IMR-90 (cell line): ENCODE results near the gene VSIG4. TPM values are rescaled to one million over a fixed set of nuclear protein-coding genes. Genes with fewer than 3 reads are reported as not detected.
A peak's percentile ranks its signal among the peaks of the same experiment; 100 is the strongest.

Source experiments
- ATAC-seq: fragments of 200-7000 bp; cut with Tn5 transposase; 2 replicates; pipeline ENCODE4 v1.9.1; 2020; ENCODE audit warnings: low read depth, mild to moderate bottlenecking, moderate library complexity
- BruUV-seq: library from RNA; stranded (reverse); fragments of 400-500 nt; replicated peaks from 2 replicates; lab custom pipeline; 2021; lab: Mats Ljungman, UMichigan
- CTCF ChIA-PET: fragments of 300-600 bp; formaldehyde crosslinking; extraction: SDS; loops from one replicate; lab custom pipeline; 2021; ENCODE audit warnings: antibody characterized with exemption; lab: Yijun Ruan, JAX
- POLR2A ChIA-PET: fragments of 300-600 bp; sonication (Branson Sonifier 250); formaldehyde crosslinking; loops from one replicate; lab custom pipeline; 2022; ENCODE audit warnings: antibody characterized with exemption; ENCODE audit not compliant: unreplicated experiment; lab: Charles Lee
- DNase-seq: peaks from one replicate; pipeline ENCODE4 v3.0.0; 2013
- H2AFZ ChIP-seq: replicated peaks from 2 replicates; pipeline ENCODE3; 2013; ENCODE audit warnings: low read length, mild to moderate bottlenecking; ENCODE audit not compliant: poor library complexity
- H2AK5ac ChIP-seq: 2 replicates; pipeline ENCODE4 v1.6.1; 2013; ENCODE audit warnings: low read depth, low read length, inconsistent platforms
- H2AK9ac ChIP-seq: replicated peaks from 2 replicates; pipeline ENCODE3; 2013; ENCODE audit warnings: mild to moderate bottlenecking, low read depth, low read length, moderate library complexity; ENCODE audit not compliant: poor library complexity
- H2BK120ac ChIP-seq: 2 replicates; pipeline ENCODE4 v1.6.1; 2013; ENCODE audit warnings: low read depth, low read length, inconsistent platforms
- H2BK15ac ChIP-seq: 3 replicates; pipeline ENCODE4 v1.6.1; 2013; ENCODE audit warnings: low read depth, low read length, inconsistent platforms
- H2BK20ac ChIP-seq: 2 replicates; pipeline ENCODE4 v1.6.1; 2013; ENCODE audit warnings: low read depth, mild to moderate bottlenecking, inconsistent platforms, low read length, moderate library complexity
- H2BK5ac ChIP-seq: 2 replicates; pipeline ENCODE4 v1.6.1; 2013; ENCODE audit warnings: mild to moderate bottlenecking, low read depth, low read length, inconsistent platforms; ENCODE audit not compliant: poor library complexity, severe bottlenecking
- H3K14ac ChIP-seq: replicated peaks from 2 replicates; pipeline ENCODE4 v1.6.1; 2013; ENCODE audit warnings: low read depth, low read length, inconsistent platforms
- H3K18ac ChIP-seq: 2 replicates; pipeline ENCODE4 v1.6.1; 2013; ENCODE audit warnings: low read depth, low read length, control low read depth
- H3K23ac ChIP-seq: 2 replicates; pipeline ENCODE4 v1.6.1; 2013; ENCODE audit warnings: low read depth, low read length, inconsistent platforms
- H3K27ac ChIP-seq: 2 replicates; pipeline ENCODE4 v1.5.1; 2013; ENCODE audit warnings: mild to moderate bottlenecking, control low read depth, low read length; ENCODE audit not compliant: insufficient read depth
- H3K27me3 ChIP-seq: 2 replicates; pipeline ENCODE4 v1.6.1; 2013; ENCODE audit warnings: low read length; ENCODE audit not compliant: control insufficient read depth, insufficient read depth
- H3K36me3 ChIP-seq: 2 replicates; pipeline ENCODE4 v1.6.1; 2013; ENCODE audit warnings: low read length, mixed read lengths; ENCODE audit not compliant: control insufficient read depth, insufficient read depth
- H3K4ac ChIP-seq: 2 replicates; pipeline ENCODE4 v1.6.1; 2013; ENCODE audit warnings: low read depth, low read length, inconsistent platforms
- H3K4me1 ChIP-seq: 2 replicates; pipeline ENCODE4 v1.6.1; 2013; ENCODE audit warnings: low read length, mixed read lengths; ENCODE audit not compliant: control insufficient read depth, insufficient read depth
- H3K4me2 ChIP-seq: 2 replicates; pipeline ENCODE4 v1.6.1; 2013; ENCODE audit warnings: low read depth, mild to moderate bottlenecking, control low read depth, low read length, moderate library complexity
- H3K4me3 ChIP-seq: 2 replicates; pipeline ENCODE4 v1.5.1; 2013; ENCODE audit warnings: low read depth, mild to moderate bottlenecking, control low read depth, low read length, moderate library complexity; ENCODE audit not compliant: insufficient read depth
- H3K56ac ChIP-seq: 2 replicates; pipeline ENCODE4 v1.6.1; 2013; ENCODE audit warnings: low read length, inconsistent platforms; ENCODE audit not compliant: insufficient read depth; ENCODE audit errors: extremely low read depth
- H3K79me1 ChIP-seq, 2 experiments: 2 replicates each; pipeline ENCODE4 v1.6.1; 2013; ENCODE audit warnings: low read length in 2 of 2, inconsistent platforms in 1 of 2, low read depth in 1 of 2
- H3K9ac ChIP-seq: 2 replicates; pipeline ENCODE4 v1.6.1; 2013; ENCODE audit warnings: low read depth, low read length, control low read depth
- H3K9me1 ChIP-seq: 2 replicates; pipeline ENCODE4 v1.6.1; 2013; ENCODE audit warnings: low read length, inconsistent platforms; ENCODE audit not compliant: insufficient read depth
- H3K9me3 ChIP-seq: 2 replicates; pipeline ENCODE4 v1.6.1; 2013; ENCODE audit warnings: low read length; ENCODE audit not compliant: control insufficient read depth, insufficient read depth
- H4K20me1 ChIP-seq: 2 replicates; pipeline ENCODE4 v1.6.1; 2013; ENCODE audit warnings: low read length, inconsistent platforms; ENCODE audit not compliant: insufficient read depth
- H4K5ac ChIP-seq: 2 replicates; pipeline ENCODE4 v1.6.1; 2013; ENCODE audit warnings: mild to moderate bottlenecking, low read depth, low read length, control low read depth
- H4K8ac ChIP-seq, 2 experiments: 2 replicates each; pipeline ENCODE4 v1.6.1; 2013; ENCODE audit warnings: low read depth in 2 of 2, low read length in 2 of 2, control low read depth in 1 of 2, inconsistent platforms in 1 of 2
- H4K91ac ChIP-seq: 2 replicates; pipeline ENCODE4 v1.6.1; 2013; ENCODE audit warnings: low read depth, low read length, inconsistent platforms; ENCODE audit not compliant: insufficient read depth
- CEBPB ChIP-seq: IDR thresholded peaks from 2 replicates; pipeline ENCODE4 v1.6.1; 2012; ENCODE audit warnings: low read depth, low read length, improper control_type of control experiment
- ELK1 ChIP-seq: fragments of 150-350 bp; IDR thresholded peaks from 2 replicates; pipeline ENCODE4 v1.6.1; 2016; ENCODE audit warnings: low read depth, mild to moderate bottlenecking, low read length, moderate library complexity, borderline replicate concordance
- WGBS, 2 experiments: methylation state at CpG; one replicate each; pipeline versions ENCODE4 v1.1.5 to v1.1.7; 2013; ENCODE audit warnings: missing lambda C conversion rate in 2 of 2; ENCODE audit not compliant: insufficient read length in 1 of 2; ENCODE audit errors: extremely low coverage in 2 of 2; 5-methylcytosine and 5-hydroxymethylcytosine counted together
- dilution Hi-C: fragments of 300-500 bp; cut with HindIII; formaldehyde crosslinking; loops from one replicate; pipeline ENCODE4 v1.14.3; 2018; ENCODE audit warnings: low sequenced_read_pairs; ENCODE audit not compliant: unreplicated experiment
- in situ Hi-C: fragments of 300-500 bp; cut with MboI; formaldehyde crosslinking; loops from 3 replicates; pipeline ENCODE4 v1.14.3; 2019; ENCODE audit warnings: low sequenced_read_pairs, inconsistent platforms, mixed read lengths
- intact Hi-C: fragments of 100-400 bp; cut with micrococcal nuclease; formaldehyde crosslinking; loops from 2 replicates; pipeline ENCODE4 v1.10.0; 2022
- polyA plus RNA-seq, 3 experiments: library from polyadenylated mRNA; depleted of rRNA; stranded (reverse); fragments of >200 nt; gene quantifications; 2 replicates each; pipeline ENCODE4 v1.2.3, GENCODE V29; 2012; ENCODE audit warnings: low replicate concordance in 1 of 3
- total RNA-seq: library from RNA; depleted of rRNA; stranded (reverse); fragments of >200 nt; gene quantifications from 2 replicates; pipeline ENCODE4 v1.2.3, GENCODE V29; 2012

The VSIG4 gene
- total and polyA plus RNA-seq, 2 of the 4 experiments (the other 2 are of a cell fraction): not detected

- Histone ChIP-seq H3K4ac (no peak overlapping the region), H2BK20ac (no peak overlapping the region), H2BK5ac (no peak overlapping the region), H2AK9ac (no peak overlapping the region), H4K91ac (no peak overlapping the region), H2BK120ac (no peak overlapping the region), H3K4me2 (no peak overlapping the region), H3K14ac (no peak overlapping the region), H3K18ac (no peak overlapping the region), H2AK5ac (no peak overlapping the region), H4K20me1 (no peaks in the 10 kb centered on the region), H2AFZ (no peak overlapping the region), H3K9me1 (no peaks in the 10 kb centered on the region), H4K8ac (no peak overlapping the region), H2BK15ac (no peak overlapping the region), H3K4me1 (no peaks in the 10 kb centered on the region), H3K9me3 (no peaks in the 10 kb centered on the region), H3K36me3 (no peaks in the 10 kb centered on the region), H3K56ac (no peak overlapping the region), H3K27me3 (no peaks in the 10 kb centered on the region; the same call in 1 of the 2 replicates), H3K9ac (no peak overlapping the region), H3K27ac (no peak overlapping the region), H3K23ac (no peak overlapping the region), H4K5ac (no peak overlapping the region), H3K4me3 (no peak overlapping the region), H3K79me1 (no peaks in the 10 kb centered on the region)
- no TSS peak for BruUV-seq
- intact Hi-C loops (no loop called here), dilution Hi-C loops (no loop called here), in situ Hi-C loops (no loop called here)
- TF ChIP-seq CEBPB (peak; percentile 28; the same call in 1 of the 2 replicates), ELK1 (no peak)
- WGBS, 2 experiments: no CpG with 5 or more reads among the region's 1 CpG
- POLR2A ChIA-PET: no interaction called here
- DNase-seq: no peak
- no peak for ATAC-seq
- CTCF ChIA-PET: interaction anchor here (0.5 kb wide), 1 partner anchor 678 kb away, joined by 5 read pairs; no protein-coding TSS in a partner anchor
Measured at GRCh38 chrX:66050140-66050569, 10.3 kb upstream of the VSIG4 start.
